ENCODE data around the gene SPDYE1.
"Not testable (repeated sequence)": the region's sequence is repeated elsewhere in the genome, so short reads cannot be mapped to it uniquely, and the experiment has no call there.

SPDYE1 gene

GRCh38 chr7:43997532-43997931 is at the start of gene SPDYE1:
Gene SPDYE1, plus strand, starts transcription at chr7:43997897. Its CDS starts 2,053 bp downstream, at chr7:43999950.
- not testable (repeated sequence) for H3K27ac ChIP-seq

- TF ChIP-seq CTCF (conservative IDR thresholded peaks at IDR 0.05) = no peak
- TF ChIP-seq ZFX (IDR thresholded peaks at IDR 0.05) = no peak
- no peak overlapping the region for H3K27ac ChIP-seq
Observed at GRCh38 chr7:43952028-43952427, 45.7 kb upstream of the SPDYE1 start.

DNA sequence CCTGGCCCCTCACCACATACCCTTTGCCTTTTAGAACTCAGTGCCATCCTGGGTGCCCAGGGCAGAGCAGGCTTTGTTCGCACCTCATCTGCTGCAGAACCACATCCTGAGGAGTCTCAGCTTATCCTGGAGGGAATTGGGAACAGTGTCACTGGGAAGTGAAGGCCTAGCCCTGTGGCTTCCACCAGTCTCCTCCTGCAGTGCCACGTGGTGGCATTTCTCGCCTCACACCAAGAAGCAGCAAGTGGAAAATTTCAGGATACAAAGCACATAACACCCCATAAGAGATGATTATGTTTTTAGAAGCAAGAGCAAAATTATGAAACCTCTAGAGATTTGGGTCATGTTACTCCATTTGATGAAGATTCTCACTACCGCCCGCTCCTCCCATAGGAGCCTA is 44.6 kb upstream of the SPDYE1 start:
- H3K27ac ChIP-seq = no peak overlapping the region
- TF ChIP-seq ZFX (IDR thresholded peaks at IDR 0.05) (no peak), CTCF (conservative IDR thresholded peaks at IDR 0.05) (no peak)

DNA sequence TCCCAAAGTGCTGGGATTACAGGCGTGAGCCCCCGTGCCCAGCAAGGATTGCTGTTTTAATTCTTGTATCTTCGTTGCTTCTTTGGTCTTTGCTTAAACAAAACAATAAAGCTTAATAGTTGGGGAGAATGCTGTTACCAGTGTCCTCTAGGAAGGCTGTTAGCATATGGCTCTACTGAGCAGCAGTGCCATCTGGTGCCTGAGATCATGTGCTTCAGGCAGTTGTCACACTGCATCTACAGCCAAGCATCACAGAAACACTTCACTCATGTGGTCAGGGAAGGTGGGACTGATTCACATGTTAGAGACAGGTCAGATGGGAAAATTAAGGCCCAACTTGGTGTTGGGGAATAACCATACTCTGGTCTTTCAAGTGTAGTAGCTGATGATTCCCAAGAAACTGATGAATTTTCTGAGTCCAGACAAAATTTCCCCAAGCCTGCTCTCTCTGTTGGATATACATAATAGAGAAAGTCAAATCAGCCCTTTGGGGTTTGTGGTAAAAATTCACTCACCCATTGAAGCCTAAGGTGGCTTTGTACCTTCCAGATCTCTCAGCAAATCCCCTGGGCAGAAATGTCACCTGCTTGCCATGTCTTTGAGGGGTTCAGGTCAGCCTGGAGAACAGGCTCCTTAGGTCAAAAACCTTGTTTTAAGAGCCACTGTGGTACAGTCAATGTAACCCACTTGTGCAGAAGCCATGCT is 43.0 kb upstream of the SPDYE1 start:
- TF ChIP-seq ZFX (IDR thresholded peaks at IDR 0.05) = no peak
- peak; percentile 53 for TF ChIP-seq CTCF (conservative IDR thresholded peaks at IDR 0.05)
- H3K27ac ChIP-seq = no peak overlapping the region

GRCh38 chr7:43956027-43956426 is 41.7 kb upstream of the SPDYE1 start:
- TF ChIP-seq CTCF (conservative IDR thresholded peaks at IDR 0.05) (no peak), ZFX (IDR thresholded peaks at IDR 0.05) (no peak)
- H3K27ac ChIP-seq = no peak overlapping the region

DNA sequence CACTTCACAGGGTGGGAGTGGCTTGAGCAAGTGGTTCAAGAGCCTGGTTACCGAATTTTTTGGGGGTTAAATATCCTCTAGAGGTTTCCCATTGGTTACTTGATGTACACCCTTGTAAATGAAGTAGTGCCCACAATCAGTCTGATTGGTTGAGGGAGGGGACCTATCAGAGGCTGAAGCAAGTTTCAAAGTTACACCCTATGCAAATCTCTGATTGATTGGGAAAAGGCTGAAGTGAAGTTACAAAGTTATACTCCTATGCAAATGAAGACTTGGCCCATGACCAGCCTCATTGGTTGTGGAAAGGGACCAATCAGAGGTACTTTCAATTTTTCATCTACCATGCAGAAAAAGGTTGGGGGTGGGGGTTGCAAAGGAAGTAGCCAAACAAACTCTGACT is 36.8 kb upstream of the SPDYE1 start:
- no peak for TF ChIP-seq ZFX (IDR thresholded peaks at IDR 0.05)
- no peak for TF ChIP-seq CTCF (conservative IDR thresholded peaks at IDR 0.05)
- H3K27ac ChIP-seq = no peak overlapping the region

DNA sequence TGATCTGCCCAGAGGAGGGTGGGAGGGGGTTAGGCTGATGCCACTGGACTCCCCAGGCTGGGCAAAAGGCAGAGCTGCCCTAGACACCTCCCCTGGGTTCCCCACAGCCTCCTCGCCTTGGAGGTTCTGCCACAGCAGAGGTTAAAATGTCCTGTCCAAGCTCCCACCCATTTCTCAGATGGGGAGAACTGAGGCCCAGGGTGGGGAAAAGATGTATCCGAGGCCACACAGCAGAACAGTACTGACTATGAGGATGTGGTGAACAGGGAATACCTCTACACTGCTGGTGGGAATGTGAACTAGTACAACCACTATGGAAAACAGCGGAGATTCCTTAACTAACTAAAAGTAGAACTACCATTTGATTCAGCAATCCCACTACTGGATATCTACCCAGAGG is 31.3 kb upstream of the SPDYE1 start:
- not testable (repeated sequence) for H3K27ac ChIP-seq

GRCh38 chr7:43968172-43969040 is 29.3 kb upstream of the SPDYE1 start:
- H3K27ac ChIP-seq = not testable (repeated sequence)

DNA sequence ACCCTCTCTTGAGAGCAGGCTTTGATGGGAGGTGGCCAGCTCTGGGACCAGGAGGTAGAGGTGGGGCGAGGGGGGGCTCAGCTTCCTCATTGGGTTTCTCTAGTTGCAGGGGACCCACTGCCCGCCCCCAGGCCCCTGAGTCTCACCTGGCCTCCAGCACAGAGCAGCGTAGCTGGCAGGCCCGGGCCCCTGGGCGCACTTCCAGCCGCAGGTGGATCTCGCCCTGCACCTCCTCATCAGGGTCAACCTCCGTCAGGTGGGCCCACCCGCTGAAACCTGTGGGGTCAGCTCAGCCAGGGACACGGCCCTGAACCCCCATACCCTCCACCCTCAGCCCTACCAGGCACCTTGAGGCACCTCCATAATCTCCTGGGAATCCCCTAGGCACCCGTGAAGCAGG is 28.1 kb upstream of the SPDYE1 start:
- H3K27ac ChIP-seq = not testable (repeated sequence)

- not testable (repeated sequence) for H3K27ac ChIP-seq
Observed at GRCh38 chr7:43970698-43971097, 27.0 kb upstream of the SPDYE1 start.

GRCh38 chr7:43974033-43974573 is 23.6 kb upstream of the SPDYE1 start:
- H3K27ac ChIP-seq = not testable (repeated sequence)

- H3K27ac ChIP-seq = not testable (repeated sequence)
Observed at GRCh38 chr7:43974725-43975482, 22.8 kb upstream of the SPDYE1 start.

Data from C4-2B (cell line).